Colonic mucosa (tissue), 4 donors: ENCODE measurements around the gene RPL38. TPM values are rescaled to one million over a fixed set of nuclear protein-coding genes. Genes with fewer than 3 reads are reported as not detected.
"Not testable (repeated sequence)": the region's sequence is repeated elsewhere in the genome, so short reads cannot be mapped to it uniquely, and the experiment has no call there.

Experiments
- DNase-seq: peaks from one replicate; pipeline ENCODE4 v3.0.0-alpha.2; 2020
- H3K27ac ChIP-seq: fragments of 200-600 bp; one replicate; pipeline ENCODE4 v1.8.0; 2021
- H3K27me3 ChIP-seq: fragments of 200-600 bp; one replicate; pipeline ENCODE4 v1.8.0; 2021
- H3K36me3 ChIP-seq: fragments of 200-600 bp; one replicate; pipeline ENCODE4 v1.8.0; 2021
- H3K4me1 ChIP-seq: fragments of 200-600 bp; one replicate; pipeline ENCODE4 v1.8.0; 2021; ENCODE audit warnings: mild to moderate bottlenecking
- H3K4me3 ChIP-seq: fragments of 200-600 bp; one replicate; pipeline ENCODE4 v1.8.0; 2021
- H3K9ac ChIP-seq, 2 donors: one replicate each; pipeline ENCODE4 v1.7.0; 2013; ENCODE audit warnings: control low read depth in 2 of 2, low read depth in 2 of 2, low read length in 2 of 2
- H3K9me3 ChIP-seq: fragments of 200-600 bp; one replicate; pipeline ENCODE4 v1.8.0; 2021
- intact Hi-C: fragments of 100-400 bp; cut with DNase I; formaldehyde crosslinking; loops from one replicate; pipeline ENCODE4 v1.14.1; 2022
- total RNA-seq, 2 donors: library from RNA; stranded (reverse); fragmentation: NEBNext Ultra II Directional in 1 of 2; extraction: Animal tissue kit (Norgen Biotek cat#: 25700) in 1 of 2; gene quantifications; one replicate each; pipeline ENCODE4 v1.2.1, GENCODE V29; 2021
- TF ChIP-seq, protein P1 (sequence below): fragments of 200-600 bp; IDR thresholded peaks from one replicate; pipeline ENCODE4 v1.8.0; 2022; ENCODE audit warnings: antibody characterized with exemption, mild to moderate bottlenecking
- donor health status: healthy.
- donor health status: DM: no; HTN: no; CAD: no.
- donor health status: DM: no; HTN: no; CAD: no.

Gene RPL38
- total RNA-seq, 2 donors from 2014 or later, result 723 to 795 TPM

- Histone ChIP-seq H3K9ac (no peak overlapping the region), H3K27ac (no peak overlapping the region), H3K4me3 (no peak overlapping the region), H3K27me3 (no peaks in the 10 kb centered on the region), H3K36me3 (no peaks in the 10 kb centered on the region), H3K9me3 (no peaks in the 10 kb centered on the region), H3K4me1 (no peaks in the 10 kb centered on the region)
- TF ChIP-seq, protein P1, sequence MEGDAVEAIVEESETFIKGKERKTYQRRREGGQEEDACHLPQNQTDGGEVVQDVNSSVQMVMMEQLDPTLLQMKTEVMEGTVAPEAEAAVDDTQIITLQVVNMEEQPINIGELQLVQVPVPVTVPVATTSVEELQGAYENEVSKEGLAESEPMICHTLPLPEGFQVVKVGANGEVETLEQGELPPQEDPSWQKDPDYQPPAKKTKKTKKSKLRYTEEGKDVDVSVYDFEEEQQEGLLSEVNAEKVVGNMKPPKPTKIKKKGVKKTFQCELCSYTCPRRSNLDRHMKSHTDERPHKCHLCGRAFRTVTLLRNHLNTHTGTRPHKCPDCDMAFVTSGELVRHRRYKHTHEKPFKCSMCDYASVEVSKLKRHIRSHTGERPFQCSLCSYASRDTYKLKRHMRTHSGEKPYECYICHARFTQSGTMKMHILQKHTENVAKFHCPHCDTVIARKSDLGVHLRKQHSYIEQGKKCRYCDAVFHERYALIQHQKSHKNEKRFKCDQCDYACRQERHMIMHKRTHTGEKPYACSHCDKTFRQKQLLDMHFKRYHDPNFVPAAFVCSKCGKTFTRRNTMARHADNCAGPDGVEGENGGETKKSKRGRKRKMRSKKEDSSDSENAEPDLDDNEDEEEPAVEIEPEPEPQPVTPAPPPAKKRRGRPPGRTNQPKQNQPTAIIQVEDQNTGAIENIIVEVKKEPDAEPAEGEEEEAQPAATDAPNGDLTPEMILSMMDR, result no peak
- DNase-seq, result no peak
- intact Hi-C loops, result no loop called here
Measured at GRCh38 chr17:74183411-74183810, 20.1 kb upstream of the RPL38 start.

DNA sequence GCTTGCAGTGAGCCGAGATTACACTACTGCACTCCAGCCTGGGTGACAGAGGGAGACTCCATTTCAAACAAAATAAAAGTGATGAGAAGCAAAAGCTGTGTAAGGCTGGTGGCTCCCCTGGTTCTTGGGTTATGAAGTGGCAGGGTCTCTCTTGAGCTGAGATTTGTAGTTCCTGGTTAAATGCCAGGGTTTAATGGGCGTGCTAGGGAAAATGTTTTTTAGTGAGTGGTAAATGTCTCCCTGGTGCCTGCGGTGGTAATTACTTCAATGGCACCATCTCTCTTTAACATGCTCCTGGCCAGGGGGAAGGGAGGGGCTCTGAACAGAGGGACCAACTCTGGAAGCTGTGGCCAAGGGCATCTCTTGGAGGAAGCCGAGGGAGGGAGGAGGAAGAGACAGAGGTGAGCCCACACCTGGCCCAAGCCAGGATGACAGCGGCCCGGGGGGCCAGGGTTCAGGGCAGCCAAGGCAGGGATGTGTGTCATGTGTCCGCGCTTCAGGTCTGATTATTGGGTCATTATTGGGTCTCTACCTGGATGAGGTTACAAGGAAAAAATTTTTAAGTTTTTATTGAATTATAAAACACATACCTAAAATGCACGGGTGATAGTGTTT, 17.8 kb upstream of the RPL38 start:
- H3K36me3 ChIP-seq, result no peaks in the 10 kb centered on the region
- H3K4me1 ChIP-seq, result no peaks in the 10 kb centered on the region
- TF ChIP-seq, protein P1, result no peak
- H3K27me3 ChIP-seq, result no peaks in the 10 kb centered on the region
- H3K27ac ChIP-seq, result no peak overlapping the region
- no peak for DNase-seq
- no peaks in the 10 kb centered on the region for H3K9me3 ChIP-seq
- no peak overlapping the region for H3K9ac ChIP-seq
- no peak overlapping the region for H3K4me3 ChIP-seq
- intact Hi-C loops, result no loop called here

GRCh38 chr17:74186498-74186897, 17.0 kb upstream of the RPL38 start:
- TF ChIP-seq, protein P1, result no peak
- intact Hi-C loops, result no loop called here
- H3K4me3 ChIP-seq, result no peak overlapping the region
- no peaks in the 10 kb centered on the region for H3K9me3 ChIP-seq
- no peak overlapping the region for H3K9ac ChIP-seq
- H3K36me3 ChIP-seq, result no peaks in the 10 kb centered on the region
- no peak for DNase-seq
- no peak overlapping the region for H3K27ac ChIP-seq
- H3K27me3 ChIP-seq, result no peaks in the 10 kb centered on the region
- no peaks in the 10 kb centered on the region for H3K4me1 ChIP-seq

DNA sequence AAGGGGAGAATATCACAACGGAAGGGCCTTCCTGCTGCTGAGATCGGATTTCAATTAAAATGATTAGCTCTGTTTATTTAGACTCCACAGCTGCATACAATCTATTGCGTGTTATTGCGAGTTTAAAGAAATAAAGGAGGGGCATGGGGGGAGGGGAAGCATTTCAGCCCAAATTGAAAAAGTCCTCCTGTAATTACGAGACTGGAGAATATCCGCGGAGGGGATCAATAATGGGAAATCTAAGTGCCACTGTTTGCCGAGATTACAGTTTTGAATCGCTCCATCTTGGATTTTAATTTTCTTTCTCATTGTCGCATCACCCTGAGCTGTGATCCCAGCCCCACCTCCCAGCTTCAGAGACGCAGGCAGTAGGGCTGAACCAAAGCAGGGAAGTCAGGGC, 15.7 kb upstream of the RPL38 start:
- no peak overlapping the region for H3K27ac ChIP-seq
- H3K9ac ChIP-seq, result no peak overlapping the region
- no peak for DNase-seq
- peaks cover 3% of the 10 kb centered on the region for H3K4me1 ChIP-seq
- H3K4me3 ChIP-seq, result no peak overlapping the region
- H3K9me3 ChIP-seq, result no peaks in the 10 kb centered on the region
- no peaks in the 10 kb centered on the region for H3K27me3 ChIP-seq
- no peaks in the 10 kb centered on the region for H3K36me3 ChIP-seq
- intact Hi-C loops, result no loop called here
- TF ChIP-seq, protein P1, result no peak

- H3K27ac ChIP-seq, H3K9ac ChIP-seq, H3K36me3 ChIP-seq, intact Hi-C loops, H3K4me1 ChIP-seq, H3K9me3 ChIP-seq, DNase-seq, H3K27me3 ChIP-seq, H3K4me3 ChIP-seq: not testable (repeated sequence)
Measured at GRCh38 chr17:74188687-74189086, 14.8 kb upstream of the RPL38 start.

- DNase-seq, result no peak
- H3K27me3 ChIP-seq, result no peaks in the 10 kb centered on the region
Measured at GRCh38 chr17:74190154-74190553, 13.3 kb upstream of the RPL38 start.

More at GRCh38 chr17:74190154-74190553, 13.3 kb upstream of the RPL38 start:
- intact Hi-C loops, result no loop called here
- H3K36me3 ChIP-seq, result no peaks in the 10 kb centered on the region
- TF ChIP-seq, protein P1, result no peak
- H3K27ac ChIP-seq, result no peak overlapping the region
- no peak overlapping the region for H3K9ac ChIP-seq
- H3K9me3 ChIP-seq, result no peaks in the 10 kb centered on the region
- H3K4me1 ChIP-seq, result peaks cover 5% of the 10 kb centered on the region
- H3K4me3 ChIP-seq, result no peak overlapping the region
